HL-60 (cell line): Measurements from ENCODE around the gene DPP6.

Experiments
- CTCF ChIP-seq: IDR thresholded peaks from one replicate; pipeline ENCODE4 v1.5.1; 2011; ENCODE audit warnings: low read length, control low read depth, inconsistent platforms; ENCODE audit not compliant: insufficient read depth
- GABPA ChIP-seq: IDR thresholded peaks from 2 replicates; pipeline ENCODE4 v1.6.1; 2012; ENCODE audit warnings: low read depth
- POLR2AphosphoS5 ChIP-seq: IDR thresholded peaks from 2 replicates; pipeline ENCODE4 v1.6.1; 2012; ENCODE audit warnings: low read depth
- REST ChIP-seq: IDR thresholded peaks from 2 replicates; pipeline ENCODE4 v1.6.1; 2012; ENCODE audit warnings: low read depth; ENCODE audit not compliant: insufficient replicate concordance
- SPI1 ChIP-seq: IDR thresholded peaks from 2 replicates; pipeline ENCODE4 v1.6.1; 2012; ENCODE audit warnings: low read depth, mild to moderate bottlenecking, borderline replicate concordance

- no peak for TF ChIP-seq CTCF
- TF ChIP-seq POLR2AphosphoS5, result no peak
- TF ChIP-seq GABPA, result no peak
- TF ChIP-seq SPI1, result no peak
- TF ChIP-seq REST, result no peak
Measured at GRCh38 chr7:154844499-154844898, 792.3 kb downstream of the DPP6 start.
